ENCODE measurements around the gene VGLL4.
"Not testable (repeated sequence)": the region's sequence is repeated elsewhere in the genome, so short reads cannot be mapped to it uniquely, and the experiment has no call there.

The VGLL4 gene

GRCh38 chr3:11582191-11582968, 61.3 kb downstream of the VGLL4 start:
- DNase-seq: no peak

- no peak for DNase-seq
Observed at GRCh38 chr3:11581237-11582190, 62.2 kb downstream of the VGLL4 start.

GRCh38 chr3:11580645-11581044, 63.1 kb downstream of the VGLL4 start:
- DNase-seq: no peak

GRCh38 chr3:11578169-11578568, 65.5 kb downstream of the VGLL4 start:
- no peak for DNase-seq

GRCh38 chr3:11576453-11576852, 67.3 kb downstream of the VGLL4 start:
- no peak for DNase-seq

- DNase-seq: no peak
Observed at GRCh38 chr3:11575677-11576076, 68.0 kb downstream of the VGLL4 start.

GRCh38 chr3:11574981-11575669, 68.6 kb downstream of the VGLL4 start:
- no peak for DNase-seq

- DNase-seq: not testable (repeated sequence)
Observed at GRCh38 chr3:11572660-11573059, 71.1 kb downstream of the VGLL4 start.

GRCh38 chr3:11570789-11571495, 72.8 kb downstream of the VGLL4 start:
- no peak for DNase-seq

GRCh38 chr3:11570251-11570650, 73.5 kb downstream of the VGLL4 start:
- DNase-seq: no peak

GRCh38 chr3:11569156-11569741, 74.5 kb downstream of the VGLL4 start:
- no peak for DNase-seq

- no peak for DNase-seq
Observed at GRCh38 chr3:11568503-11569155, 75.1 kb downstream of the VGLL4 start.

GRCh38 chr3:11567516-11568467, 75.9 kb downstream of the VGLL4 start:
- DNase-seq: no peak

- DNase-seq: no peak
Observed at GRCh38 chr3:11566916-11567315, 76.8 kb downstream of the VGLL4 start.

GRCh38 chr3:11566478-11566877, 77.2 kb downstream of the VGLL4 start:
- no peak for DNase-seq

- DNase-seq: no peak
Observed at GRCh38 chr3:11565932-11566331, 77.8 kb downstream of the VGLL4 start.

- DNase-seq: no peak
Observed at GRCh38 chr3:11565492-11565891, 78.2 kb downstream of the VGLL4 start.

GRCh38 chr3:11565072-11565471, 78.6 kb downstream of the VGLL4 start:
- DNase-seq: no peak

GRCh38 chr3:11564577-11565001, 79.1 kb downstream of the VGLL4 start:
- DNase-seq: no peak

- no peak for DNase-seq
Observed at GRCh38 chr3:11563865-11564185, 79.9 kb downstream of the VGLL4 start.
